HUES48 (cell line): ENCODE data around the gene IFNAR2.
"Not testable (repeated sequence)": the region's sequence is repeated elsewhere in the genome, so short reads cannot be mapped to it uniquely, and the experiment has no call there.

ENCODE experiments used
- H3K27ac ChIP-seq: one replicate; pipeline ENCODE4 v1.7.0; 2013; ENCODE audit warnings: low read depth, low read length, inconsistent platforms
- H3K27me3 ChIP-seq: 2 replicates; pipeline ENCODE4 v1.6.1; 2013; ENCODE audit warnings: mild to moderate bottlenecking, low read length; ENCODE audit not compliant: control insufficient read depth, insufficient read depth
- H3K36me3 ChIP-seq: 2 replicates; pipeline ENCODE4 v1.6.1; 2013; ENCODE audit warnings: low read length; ENCODE audit not compliant: control insufficient read depth, insufficient read depth
- H3K4me1 ChIP-seq: 2 replicates; pipeline ENCODE4 v1.6.1; 2013; ENCODE audit warnings: mild to moderate bottlenecking, low read length; ENCODE audit not compliant: control insufficient read depth, insufficient read depth
- H3K4me3 ChIP-seq: 2 replicates; pipeline ENCODE4 v1.5.1; 2013; ENCODE audit warnings: mild to moderate bottlenecking, low read depth, low read length
- H3K9ac ChIP-seq: 2 replicates; pipeline ENCODE4 v1.6.1; 2013; ENCODE audit warnings: mild to moderate bottlenecking, low read depth, low read length, moderate library complexity
- H3K9me3 ChIP-seq: 2 replicates; pipeline ENCODE4 v1.6.1; 2013; ENCODE audit warnings: low read length; ENCODE audit not compliant: control insufficient read depth, insufficient read depth

The IFNAR2 gene

GRCh38 chr21:33214056-33214455 lies 15.7 kb upstream of the IFNAR2 start:
- Histone ChIP-seq H3K27me3 (no peaks in the 10 kb centered on the region), H3K27ac (no peak overlapping the region), H3K4me1 (0 out of 2 replicates have a peak, but pooled peaks cover 6% of the 10 kb centered on the region), H3K9me3 (no peaks in the 10 kb centered on the region), H3K4me3 (no peak overlapping the region), H3K9ac (no peak overlapping the region), H3K36me3 (no peaks in the 10 kb centered on the region)

- H3K9me3 ChIP-seq, result no peaks in the 10 kb centered on the region
- H3K4me3 ChIP-seq, result no peak overlapping the region
- H3K4me1 ChIP-seq, result 0 out of 2 replicates have a peak, but pooled peaks cover 6% of the 10 kb centered on the region
- H3K27ac ChIP-seq, result no peak overlapping the region
- no peak overlapping the region for H3K9ac ChIP-seq
- H3K27me3 ChIP-seq, result no peaks in the 10 kb centered on the region
- H3K36me3 ChIP-seq, result no peaks in the 10 kb centered on the region
Observed at GRCh38 chr21:33217138-33217520, 12.6 kb upstream of the IFNAR2 start.

DNA sequence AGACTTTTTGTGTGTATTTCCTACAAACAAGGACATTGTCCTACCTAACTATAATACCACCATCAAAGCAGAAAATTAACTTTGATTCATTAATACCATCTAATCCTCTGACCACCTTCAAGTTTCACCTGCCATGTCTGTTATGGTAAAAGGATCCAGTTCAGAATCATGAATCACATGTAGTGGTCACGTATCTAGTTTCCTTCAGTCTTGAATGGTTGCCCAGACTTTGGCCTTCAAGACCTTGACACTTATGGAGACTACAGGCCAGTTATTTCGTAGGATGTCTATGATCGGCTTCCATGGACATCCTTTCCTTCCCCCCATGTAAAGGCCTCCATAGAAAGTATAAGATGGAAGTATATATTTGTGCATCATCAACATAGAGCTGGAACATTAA lies 10.4 kb upstream of the IFNAR2 start:
- H3K27ac ChIP-seq, result no peak overlapping the region
- H3K4me1 ChIP-seq, result 0 out of 2 replicates have a peak, but pooled peaks cover 6% of the 10 kb centered on the region
- H3K36me3 ChIP-seq, result no peaks in the 10 kb centered on the region
- no peaks in the 10 kb centered on the region for H3K27me3 ChIP-seq
- H3K9ac ChIP-seq, result no peak overlapping the region
- H3K9me3 ChIP-seq, result no peaks in the 10 kb centered on the region
- no peak overlapping the region for H3K4me3 ChIP-seq

DNA sequence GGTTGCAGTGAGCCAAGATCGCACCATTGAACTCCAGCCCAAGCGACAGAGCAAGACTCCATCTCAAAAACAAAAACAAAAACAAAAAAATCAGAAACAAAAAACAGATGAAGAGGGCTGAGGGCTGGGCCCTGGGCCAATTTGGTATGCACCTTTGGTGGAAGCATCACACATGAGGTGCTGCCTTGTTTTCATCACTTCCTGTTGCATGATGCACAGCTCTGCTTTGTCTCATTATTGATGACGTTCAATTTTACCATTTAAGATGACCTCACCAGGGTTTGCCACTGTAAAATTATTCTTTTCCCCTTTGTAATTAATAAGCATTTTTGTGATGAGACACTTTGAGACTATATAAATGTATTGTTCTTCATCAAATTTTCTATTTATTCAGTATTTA lies 9.8 kb upstream of the IFNAR2 start:
- no peak overlapping the region for H3K9ac ChIP-seq
- no peak overlapping the region for H3K27ac ChIP-seq
- 0 out of 2 replicates have a peak, but pooled peaks cover 6% of the 10 kb centered on the region for H3K4me1 ChIP-seq

DNA sequence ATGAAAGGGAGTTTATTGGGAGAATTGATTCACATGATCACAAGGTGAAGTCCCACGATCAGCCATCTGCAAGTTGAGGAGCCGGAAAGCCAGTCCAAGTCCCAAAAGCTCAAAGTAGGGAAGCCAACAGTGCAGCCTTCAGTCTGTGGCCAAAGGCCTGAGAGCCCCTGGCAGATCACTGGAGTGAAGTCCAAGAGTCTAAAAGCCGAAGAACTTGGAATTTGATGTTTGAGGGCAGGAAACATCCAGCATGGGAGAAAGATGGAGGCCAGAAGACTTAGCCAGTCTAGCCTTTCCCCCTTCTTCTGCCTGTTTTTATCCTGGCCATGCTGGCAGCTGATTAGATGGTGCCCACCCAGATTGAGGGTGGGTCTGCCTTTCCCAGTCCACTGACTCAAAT lies 4.4 kb upstream of the IFNAR2 start:
- not testable (repeated sequence) for H3K4me3 ChIP-seq, H3K27me3 ChIP-seq, H3K27ac ChIP-seq, H3K36me3 ChIP-seq, H3K4me1 ChIP-seq, H3K9me3 ChIP-seq, H3K9ac ChIP-seq

More for the DNA sequence above, 9.8 kb upstream of the IFNAR2 start:
- Histone ChIP-seq H3K36me3 (no peaks in the 10 kb centered on the region), H3K27me3 (no peaks in the 10 kb centered on the region), H3K4me3 (no peak overlapping the region), H3K9me3 (no peaks in the 10 kb centered on the region)

GRCh38 chr21:33228455-33228854 lies 1.3 kb upstream of the IFNAR2 start:
- H3K27ac ChIP-seq, result no peak overlapping the region
- H3K36me3 ChIP-seq, result no peaks in the 10 kb centered on the region
- peaks cover 16% of the 10 kb centered on the region for H3K4me1 ChIP-seq
- no peak overlapping the region for H3K4me3 ChIP-seq
- H3K27me3 ChIP-seq, result peaks cover 12% of the 10 kb centered on the region; the same call in 1 of the 2 replicates
- no peaks in the 10 kb centered on the region for H3K9me3 ChIP-seq
- no peak overlapping the region for H3K9ac ChIP-seq

DNA sequence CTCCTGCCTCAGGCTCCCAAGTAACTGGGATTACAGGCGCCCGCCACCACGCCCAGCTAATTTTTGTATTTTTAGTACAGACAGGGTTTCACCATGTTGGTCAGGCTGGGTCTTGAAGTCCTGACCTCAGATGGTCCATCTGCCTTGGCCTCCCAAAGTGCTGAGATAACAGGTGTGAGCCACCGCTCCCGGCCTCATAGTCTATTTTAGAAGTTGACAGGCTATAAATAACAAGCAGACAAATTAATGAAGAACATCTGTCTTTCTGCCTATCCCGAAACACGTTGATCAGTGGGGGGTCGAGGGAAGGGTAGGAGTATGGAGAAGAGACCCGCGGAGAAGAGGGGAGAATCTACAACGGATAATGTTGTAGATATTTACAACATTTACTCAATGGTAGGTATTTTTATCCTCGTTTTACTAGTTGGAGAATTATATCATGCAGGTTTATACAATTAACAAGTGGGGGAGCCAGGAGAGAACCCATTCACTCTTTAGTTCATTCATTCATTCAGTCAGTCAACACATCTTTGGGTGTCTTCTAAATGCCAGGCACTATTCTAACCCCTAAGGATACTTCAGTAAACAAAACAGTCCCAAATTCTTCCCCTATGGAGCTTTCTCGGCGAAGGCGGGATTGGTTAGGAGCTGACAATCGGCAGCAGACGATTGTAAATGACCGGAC lies 497 bp upstream of the IFNAR2 start:
- H3K9me3 ChIP-seq, result no peaks in the 10 kb centered on the region
- H3K4me1 ChIP-seq, result peaks cover 16% of the 10 kb centered on the region
- H3K27me3 ChIP-seq, result peaks cover 12% of the 10 kb centered on the region; the same call in 1 of the 2 replicates
- H3K27ac ChIP-seq, result no peak overlapping the region
- H3K36me3 ChIP-seq, result no peaks in the 10 kb centered on the region
- H3K9ac ChIP-seq, result no peak overlapping the region
- peak overlapping the region; percentile 56 for H3K4me3 ChIP-seq

DNA sequence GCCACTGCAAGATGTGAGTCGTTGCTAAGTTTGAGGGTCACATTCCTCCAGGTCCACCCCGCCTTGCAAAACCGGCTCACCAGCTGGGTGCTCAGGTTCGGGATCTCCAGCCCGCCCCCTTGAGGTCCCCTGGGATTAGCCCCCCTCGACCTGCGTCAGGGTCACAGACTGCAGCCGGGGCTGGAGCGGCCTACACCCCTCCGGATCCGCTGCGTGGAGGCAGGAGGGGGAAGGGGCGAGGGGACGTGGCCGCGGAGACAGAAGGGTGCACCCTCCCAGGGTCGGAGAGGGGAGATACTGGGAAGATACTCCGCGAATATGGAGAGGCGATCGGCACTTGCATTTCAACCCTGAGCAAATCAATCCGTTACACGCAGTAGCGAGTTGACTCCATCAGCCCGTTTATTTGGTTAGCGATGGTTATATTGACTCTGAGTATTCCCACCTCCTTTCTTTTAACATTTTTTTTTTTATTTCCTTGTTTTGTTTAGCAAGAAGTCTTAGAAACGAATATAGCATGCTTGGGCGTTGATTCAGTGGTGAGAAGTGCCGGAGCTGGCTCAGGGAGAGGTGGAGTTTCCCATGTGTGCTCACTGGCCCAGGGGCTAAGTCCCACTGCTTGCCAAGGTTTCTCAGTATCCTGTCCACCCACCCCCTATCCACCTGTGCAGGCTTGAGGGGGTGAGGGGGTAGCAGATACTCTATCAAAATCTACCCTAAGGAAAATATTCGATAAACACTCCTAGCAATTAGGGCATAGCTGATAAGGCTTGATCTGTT lies 997 bp downstream of the IFNAR2 start:
- H3K4me1 ChIP-seq, result peaks cover 16% of the 10 kb centered on the region
- no peaks in the 10 kb centered on the region for H3K36me3 ChIP-seq
- H3K9ac ChIP-seq, result peak overlapping the region; percentile 72; the same call in 1 of the 2 replicates
- peak overlapping the region; percentile 85 for H3K27ac ChIP-seq
- peaks cover 12% of the 10 kb centered on the region; the same call in 1 of the 2 replicates for H3K27me3 ChIP-seq
- H3K4me3 ChIP-seq, result peak overlapping the region; percentile 89
- no peaks in the 10 kb centered on the region for H3K9me3 ChIP-seq

- peaks cover 16% of the 10 kb centered on the region for H3K4me1 ChIP-seq
- H3K9me3 ChIP-seq, result no peaks in the 10 kb centered on the region; the same call in 1 of the 2 replicates
- no peaks in the 10 kb centered on the region for H3K36me3 ChIP-seq
- no peak overlapping the region for H3K27ac ChIP-seq
- no peak overlapping the region for H3K9ac ChIP-seq
- peaks cover 12% of the 10 kb centered on the region; the same call in 1 of the 2 replicates for H3K27me3 ChIP-seq
- no peak overlapping the region for H3K4me3 ChIP-seq
Observed at GRCh38 chr21:33231526-33231925, 1.8 kb downstream of the IFNAR2 start.

GRCh38 chr21:33232291-33233034 lies 2.7 kb downstream of the IFNAR2 start:
- H3K4me1 ChIP-seq, result peaks cover 16% of the 10 kb centered on the region
- H3K9me3 ChIP-seq, result peaks cover under 1% of the 10 kb centered on the region; the same call in 1 of the 2 replicates
- peaks cover 12% of the 10 kb centered on the region; the same call in 1 of the 2 replicates for H3K27me3 ChIP-seq
- no peak overlapping the region for H3K9ac ChIP-seq
- no peak overlapping the region for H3K27ac ChIP-seq
- no peaks in the 10 kb centered on the region for H3K36me3 ChIP-seq
- H3K4me3 ChIP-seq, result no peak overlapping the region
